Astrocyte (in vitro differentiated cells and primary cell): ENCODE data around the gene GATM.

Experiments used
- CTCF ChIP-seq: IDR thresholded peaks from 2 replicates; pipeline ENCODE4 v1.5.1; 2011; ENCODE audit warnings: low read depth, mild to moderate bottlenecking, inconsistent platforms, low read length, moderate library complexity; ENCODE audit not compliant: insufficient read depth
- EZH2 ChIP-seq: IDR thresholded peaks from 2 replicates; pipeline ENCODE4 v1.6.1; 2012; ENCODE audit warnings: mild to moderate bottlenecking, low read length, inconsistent platforms; ENCODE audit not compliant: insufficient read depth

- TF ChIP-seq CTCF (no peak), EZH2 (no peak)
These were observed 23.4 kb upstream of the GATM start for GRCh38 chr15:45401665-45402161.
